Measurements from ENCODE around the gene SLC15A3.

SLC15A3 gene

DNA sequence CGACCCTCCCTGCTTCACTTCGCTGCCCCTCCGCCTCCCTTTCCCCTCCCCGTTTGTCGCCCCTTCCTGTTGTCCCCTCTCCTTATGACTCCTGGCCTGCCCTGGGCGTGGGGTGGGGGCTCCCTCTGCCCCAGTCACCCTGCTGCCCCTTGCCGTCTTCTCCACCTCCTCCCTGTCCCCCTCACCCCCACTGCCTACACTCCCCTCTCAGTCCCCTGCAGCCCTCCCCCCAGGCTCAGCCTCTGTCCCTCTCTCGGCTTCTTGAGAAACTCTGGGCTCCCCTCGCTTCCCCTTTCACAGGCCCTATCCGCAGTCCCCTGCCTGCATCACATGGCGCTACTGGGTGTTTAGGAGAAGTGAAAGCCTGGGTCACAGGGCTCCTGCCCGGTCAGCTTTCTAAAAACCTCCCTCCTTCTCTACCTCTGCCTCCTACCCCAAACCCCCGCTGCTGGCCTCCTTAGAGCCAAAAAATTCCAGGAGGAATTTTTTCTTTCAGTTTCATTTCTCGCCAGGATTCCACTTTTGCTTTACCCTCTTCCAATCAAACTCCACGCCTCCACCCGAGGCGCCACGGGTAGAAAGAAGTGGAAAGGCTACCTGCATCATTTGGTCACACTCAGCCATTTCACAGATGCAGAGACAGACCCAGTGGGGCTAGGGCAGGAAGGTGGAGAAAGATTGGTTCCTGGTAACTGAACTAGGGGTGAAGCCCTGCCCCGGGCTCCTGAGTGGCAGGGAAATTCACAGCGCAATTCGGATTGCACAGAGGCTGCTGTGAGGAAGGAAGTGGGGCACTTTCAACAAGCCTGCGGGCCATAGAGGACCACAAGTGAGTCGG is at the start of gene SLC15A3:
Gene SLC15A3, minus strand, starts transcription at position 273 of the 838 bp plus-strand sequence. CDS start 625 bp downstream, outside the sequence.
- peak; percentile 71 for DNase-seq (ENCODE audit: low spot score)

DNA sequence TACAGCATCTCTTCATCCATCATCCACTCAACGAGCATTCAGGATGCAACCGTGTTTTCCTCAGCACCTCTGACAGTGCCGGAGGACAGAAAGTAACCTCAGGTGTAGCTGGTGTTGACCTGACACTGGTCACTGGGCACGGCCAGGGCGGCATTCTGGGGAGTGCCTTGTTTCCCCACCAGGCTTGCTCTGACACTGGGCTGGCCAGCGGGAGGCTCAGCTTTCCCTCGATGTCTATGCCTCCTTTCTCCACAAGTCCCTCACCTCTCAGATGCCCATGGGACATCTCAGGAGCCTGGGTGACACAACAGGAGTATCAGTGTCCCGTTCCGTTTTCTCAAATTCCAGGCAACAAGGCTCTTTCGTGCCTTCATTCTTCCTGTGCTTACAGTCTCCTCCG is 48.5 kb upstream of the SLC15A3 start:
- no peak for DNase-seq (ENCODE audit: low spot score)

DNA sequence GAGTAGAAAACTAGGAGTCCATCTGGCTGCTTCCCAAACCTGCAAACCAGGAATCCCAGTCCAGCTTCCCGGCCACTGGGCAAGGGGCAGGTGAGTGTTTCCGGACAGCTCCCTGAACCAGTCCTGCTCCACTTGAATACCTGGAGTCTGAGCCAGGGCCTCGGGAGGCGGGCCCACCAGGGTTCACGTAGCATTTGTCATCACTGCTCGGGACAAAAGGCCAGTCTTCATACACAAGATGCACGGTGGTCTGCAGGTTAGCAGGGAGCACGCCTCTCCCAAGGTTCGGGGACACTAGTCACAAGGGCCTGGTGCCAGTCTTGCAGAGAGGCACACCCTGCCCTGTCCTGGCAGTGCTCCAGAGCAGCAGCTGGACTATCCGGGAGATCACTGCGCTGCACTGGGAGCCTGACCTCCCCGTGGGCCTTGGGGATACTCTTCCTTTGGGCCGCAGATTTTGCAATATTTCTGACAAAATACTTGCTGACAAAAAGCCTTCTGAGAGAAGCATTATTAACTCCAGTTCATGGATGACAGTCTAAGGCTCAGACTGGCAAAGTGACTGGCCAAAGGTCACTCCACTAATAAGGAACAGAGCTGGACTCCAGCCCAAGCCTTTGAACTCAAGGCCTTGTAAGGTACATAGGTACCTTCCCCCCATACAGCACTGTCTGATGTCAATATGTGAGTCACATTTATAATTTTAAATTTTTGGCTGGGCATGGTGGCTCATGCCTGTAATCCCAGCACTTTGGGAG is 44.6 kb upstream of the SLC15A3 start:
- no peak for DNase-seq (ENCODE audit: low spot score)

DNA sequence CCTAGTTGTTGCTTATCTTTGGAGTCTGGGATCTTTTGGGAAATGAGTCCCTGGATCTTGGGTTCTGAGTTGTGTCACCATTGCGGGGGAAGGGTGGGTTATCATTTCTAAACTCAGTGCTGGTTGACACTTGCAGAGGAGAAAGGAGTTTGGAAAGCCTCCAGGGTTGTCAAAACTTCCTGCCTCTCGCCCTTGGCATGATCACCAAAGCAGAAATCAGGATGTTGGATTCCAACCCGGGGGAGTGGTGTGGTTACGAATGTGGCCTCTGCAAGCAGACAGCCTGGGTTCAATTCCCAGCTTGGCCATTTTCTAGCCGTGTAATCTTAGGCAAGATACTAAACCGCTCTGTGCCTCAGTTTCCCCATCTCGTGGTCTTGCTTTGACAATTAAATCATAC is 43.8 kb upstream of the SLC15A3 start:
- DNase-seq (ENCODE audit: low spot score), result no peak

DNA sequence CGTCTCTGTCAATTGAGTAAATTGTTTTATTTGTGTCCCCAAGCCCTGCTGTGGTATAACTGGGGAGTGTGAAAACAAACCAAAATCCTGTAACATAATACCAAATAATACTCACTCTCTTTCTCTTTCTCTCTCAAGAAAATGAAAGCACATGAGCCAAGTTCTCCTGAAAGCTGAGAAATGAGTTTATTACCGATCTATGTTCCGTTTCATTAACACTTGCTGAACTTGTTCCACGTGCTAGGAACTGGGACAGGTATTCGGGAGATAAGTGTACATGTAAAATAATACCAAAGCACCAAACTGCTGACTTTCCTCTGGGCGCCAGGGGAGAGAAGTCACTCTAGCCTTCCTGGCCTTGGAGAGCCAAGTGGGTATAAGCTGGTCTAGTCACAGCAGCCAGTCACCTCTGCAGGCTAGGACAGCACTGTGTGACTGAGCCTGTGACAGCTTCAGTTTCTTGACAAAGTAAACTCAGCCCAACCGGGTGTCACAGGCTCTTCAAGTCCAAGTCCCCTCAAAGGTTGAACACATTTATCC is 42.6 kb upstream of the SLC15A3 start:
- no peak for DNase-seq (ENCODE audit: low spot score)

DNA sequence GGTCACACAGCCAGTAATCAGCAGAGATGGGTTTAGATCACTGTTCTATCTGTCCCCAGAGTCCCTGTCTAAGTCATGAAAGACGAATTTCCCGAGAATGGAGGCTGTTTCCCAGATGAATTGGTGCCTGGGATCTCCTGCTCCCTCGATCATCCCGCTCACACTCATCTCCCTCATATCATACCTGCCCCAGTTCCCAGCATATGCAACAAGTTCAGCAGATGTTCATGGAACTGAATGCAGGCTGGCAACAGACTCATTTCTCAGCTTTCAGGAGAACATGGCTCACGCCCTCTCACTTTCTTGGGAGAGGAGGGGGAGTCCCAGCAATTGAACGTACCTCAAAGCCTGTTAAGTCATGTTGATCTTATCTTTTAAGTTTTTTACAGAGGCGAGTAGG is 41.6 kb upstream of the SLC15A3 start:
- DNase-seq (ENCODE audit: low spot score), result no peak

DNA sequence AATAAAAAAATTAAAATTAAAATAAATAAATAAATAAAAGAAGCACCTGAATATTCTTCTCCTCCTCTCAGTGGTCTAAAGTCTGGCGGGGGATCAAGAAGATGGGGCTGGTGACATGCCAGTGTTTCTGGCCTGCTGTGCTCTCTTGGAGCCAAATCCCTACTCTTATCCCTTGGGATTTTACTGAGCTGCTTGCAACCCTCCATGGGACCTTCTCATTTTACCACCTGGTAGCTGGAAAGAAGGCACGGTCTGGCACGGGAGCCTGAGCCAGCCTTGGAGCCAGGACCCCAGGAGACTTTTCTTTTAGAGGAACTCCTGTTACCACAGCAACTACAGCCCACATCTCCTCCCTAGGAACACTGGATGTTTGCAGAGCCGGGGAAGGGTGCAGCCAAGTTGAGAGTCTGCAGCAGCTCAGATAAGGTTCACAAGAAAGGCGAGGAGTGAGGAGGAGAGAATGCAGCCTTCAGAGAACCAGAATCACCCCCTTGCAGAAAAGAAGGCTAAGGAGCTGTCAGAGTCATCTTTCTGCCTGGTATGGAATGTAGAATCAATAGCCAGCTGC is 41.0 kb upstream of the SLC15A3 start:
- no peak for DNase-seq (ENCODE audit: low spot score)

DNA sequence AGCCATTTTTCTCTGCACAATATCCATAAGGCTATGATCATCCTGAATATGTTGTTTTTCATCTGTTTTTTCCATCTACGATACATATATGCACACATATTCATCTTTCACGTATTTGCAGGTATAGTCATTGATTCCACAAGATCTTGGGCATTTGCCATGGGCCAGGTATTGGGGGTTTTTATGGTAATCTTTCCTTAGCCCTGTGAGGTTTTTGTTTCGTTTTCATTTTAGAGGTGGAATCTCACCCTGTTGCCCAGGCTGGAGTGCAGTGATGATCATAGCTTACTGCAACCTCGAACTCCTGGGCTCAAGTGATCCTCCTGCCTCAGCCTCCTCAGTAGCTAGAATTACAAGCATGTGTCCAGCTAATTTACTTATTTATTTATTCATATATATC is 39.5 kb upstream of the SLC15A3 start:
- DNase-seq (ENCODE audit: low spot score), result no peak

DNA sequence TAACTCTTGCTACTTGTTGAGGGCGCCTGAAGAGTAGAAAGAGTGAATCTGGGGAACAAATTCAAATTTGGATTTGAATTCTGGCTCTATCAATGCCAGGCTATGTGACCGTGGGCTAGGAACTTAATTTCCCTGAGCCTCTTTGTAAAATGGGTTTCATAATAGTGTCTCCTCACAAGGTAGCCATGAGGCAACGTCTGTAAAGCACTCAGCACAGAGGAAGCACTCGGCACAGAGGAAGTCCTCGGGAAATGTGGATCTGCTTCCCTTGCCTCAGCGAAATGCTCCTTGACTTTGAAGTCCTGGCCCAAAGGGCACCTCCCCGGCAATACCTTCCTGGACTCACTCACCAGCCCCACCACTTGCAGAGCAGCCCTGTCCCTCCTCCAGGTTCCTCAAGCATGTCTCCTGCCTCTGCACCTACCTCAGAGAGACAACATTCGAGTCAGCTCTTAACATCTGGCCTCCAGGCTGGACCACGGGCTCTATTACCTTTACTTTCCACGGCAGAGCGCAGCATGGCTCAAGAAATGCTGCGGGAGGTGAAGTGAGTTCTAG is 37.2 kb upstream of the SLC15A3 start:
- DNase-seq (ENCODE audit: low spot score), result no peak

DNA sequence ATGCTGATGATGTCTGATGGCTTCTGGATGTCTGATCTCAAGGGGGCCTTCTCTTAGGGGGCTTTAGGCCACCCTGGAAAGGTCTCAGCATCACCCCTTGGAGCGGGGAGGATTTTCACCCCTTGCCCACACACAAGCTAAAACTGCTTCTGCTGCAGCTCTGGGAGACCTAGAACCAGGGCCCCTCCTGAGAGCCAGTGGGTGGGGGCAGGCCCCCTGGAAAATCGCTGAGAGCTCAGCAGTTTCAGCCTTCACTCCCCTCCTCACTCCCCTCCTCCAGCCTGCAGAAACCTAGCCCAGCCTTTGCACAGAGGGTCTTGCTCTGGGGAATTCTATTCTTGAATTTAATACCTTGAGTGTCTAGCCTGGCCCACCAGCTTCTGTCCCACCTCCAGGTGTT is 36.7 kb upstream of the SLC15A3 start:
- DNase-seq (ENCODE audit: low spot score), result no peak

DNA sequence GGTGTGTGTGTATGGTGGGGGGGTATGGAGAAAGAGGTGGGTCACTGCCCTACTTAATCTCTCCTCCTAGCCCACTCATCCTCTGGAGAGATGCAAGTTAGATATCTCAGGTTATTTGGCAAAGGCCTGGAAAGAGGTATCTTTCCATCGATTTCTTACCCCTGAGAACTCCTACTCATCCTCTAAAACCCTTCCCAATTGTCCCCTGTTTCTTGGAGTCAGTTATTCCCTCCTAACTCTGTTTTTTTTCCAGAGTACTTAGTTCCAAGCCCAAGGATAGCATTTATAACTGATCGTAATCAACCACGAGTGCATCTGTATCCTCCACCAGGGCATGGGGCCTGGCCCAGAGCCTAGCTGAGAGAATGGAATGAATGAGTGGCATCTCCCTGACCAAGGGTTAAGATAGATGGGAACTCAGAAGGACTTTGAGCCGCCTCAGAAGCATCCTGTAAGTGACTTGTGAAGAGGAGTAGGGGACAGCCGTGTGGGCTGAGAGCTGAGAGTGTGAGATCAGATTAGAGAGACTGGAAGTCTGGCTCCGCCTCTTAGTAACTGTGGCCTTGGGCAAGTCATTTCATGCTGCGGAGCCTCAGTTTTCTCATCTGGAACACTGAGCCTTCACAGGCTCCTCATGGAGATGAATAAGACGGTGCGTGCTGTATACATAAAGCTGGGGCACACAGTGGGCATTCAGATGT is 35.8 kb upstream of the SLC15A3 start:
- no peak for DNase-seq (ENCODE audit: low spot score)

DNA sequence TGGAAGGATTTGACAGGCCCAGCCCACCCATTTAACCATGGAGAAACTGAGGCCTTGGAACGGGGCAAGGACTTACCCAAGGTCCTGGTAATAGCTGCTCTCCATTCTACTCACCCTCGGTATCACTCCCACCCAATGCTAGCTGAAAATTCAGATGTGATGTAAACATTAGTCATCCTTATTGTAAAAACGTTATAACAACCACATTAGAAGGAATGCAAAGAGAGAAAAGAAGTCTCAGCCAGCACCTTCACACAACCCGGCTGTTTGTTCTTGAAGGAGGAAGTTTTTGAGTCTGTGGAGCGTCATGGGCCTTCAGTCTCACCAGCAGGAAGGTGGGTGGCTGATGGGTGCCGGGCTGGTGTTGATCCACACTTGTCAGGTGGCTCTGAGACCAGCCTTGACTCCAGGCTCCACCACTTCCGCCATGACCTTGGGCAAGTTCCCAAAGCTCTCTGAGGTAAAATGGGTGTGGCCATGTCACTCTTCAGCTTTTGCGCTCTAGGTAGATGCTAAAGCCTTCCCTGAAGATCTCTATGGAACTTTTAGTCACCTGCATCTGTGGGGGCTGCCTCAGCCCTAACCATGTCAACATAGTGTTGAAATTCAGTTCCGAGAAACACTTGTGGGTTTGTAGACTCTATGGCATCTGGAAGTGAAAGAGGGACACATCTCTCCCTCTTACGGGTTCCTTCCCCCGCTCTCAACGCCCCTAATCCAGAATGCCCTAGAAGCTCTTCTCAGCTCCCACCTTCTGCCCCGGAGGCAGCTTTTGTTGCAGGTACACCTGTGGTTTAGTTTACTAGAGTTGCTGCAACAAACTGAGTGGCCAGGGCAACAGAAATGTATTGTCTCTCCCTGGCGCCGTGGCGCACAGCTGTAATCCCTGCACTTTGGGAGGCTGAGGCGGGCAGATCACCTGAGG is 34.3 kb upstream of the SLC15A3 start:
- DNase-seq (ENCODE audit: low spot score), result no peak

DNA sequence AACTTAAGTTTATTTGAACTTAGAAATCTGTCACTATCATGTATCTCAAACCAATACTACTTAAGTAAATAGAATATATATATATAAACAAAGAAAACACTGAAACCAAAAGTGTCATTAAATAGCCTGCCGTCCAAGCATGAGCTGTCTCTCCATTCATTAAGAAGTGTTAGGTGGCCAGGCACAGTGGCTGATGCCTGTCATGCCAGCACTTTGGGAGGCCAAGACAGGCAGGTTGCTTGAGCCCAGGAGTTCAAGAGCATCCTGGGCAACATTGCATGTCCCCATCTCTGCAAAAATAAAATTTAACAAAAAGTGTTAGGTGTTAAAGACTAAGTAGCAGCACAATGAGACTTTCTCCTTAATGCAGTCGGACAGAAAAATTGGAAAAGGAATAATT is 33.5 kb upstream of the SLC15A3 start:
- no peak for DNase-seq (ENCODE audit: low spot score)

DNA sequence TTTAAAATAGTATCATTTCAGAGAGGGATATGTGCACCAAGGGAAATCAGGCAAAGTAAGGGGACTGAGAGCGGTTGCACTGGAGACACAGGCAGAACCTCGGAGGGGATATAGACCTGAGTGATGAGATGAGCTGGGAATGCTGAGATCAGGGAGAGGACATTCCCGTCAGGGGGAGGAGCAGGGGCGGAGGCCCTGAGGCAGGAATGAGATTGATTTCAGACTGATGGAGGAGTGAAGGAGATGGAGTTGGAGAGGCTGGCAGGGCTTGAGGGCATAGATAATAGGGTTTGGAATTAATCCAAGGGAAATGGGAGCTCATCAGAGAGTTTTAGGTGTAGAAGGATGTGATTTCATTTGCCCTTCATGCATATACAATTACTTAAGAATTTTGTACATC is 32.7 kb upstream of the SLC15A3 start:
- no peak for DNase-seq (ENCODE audit: low spot score)

DNA sequence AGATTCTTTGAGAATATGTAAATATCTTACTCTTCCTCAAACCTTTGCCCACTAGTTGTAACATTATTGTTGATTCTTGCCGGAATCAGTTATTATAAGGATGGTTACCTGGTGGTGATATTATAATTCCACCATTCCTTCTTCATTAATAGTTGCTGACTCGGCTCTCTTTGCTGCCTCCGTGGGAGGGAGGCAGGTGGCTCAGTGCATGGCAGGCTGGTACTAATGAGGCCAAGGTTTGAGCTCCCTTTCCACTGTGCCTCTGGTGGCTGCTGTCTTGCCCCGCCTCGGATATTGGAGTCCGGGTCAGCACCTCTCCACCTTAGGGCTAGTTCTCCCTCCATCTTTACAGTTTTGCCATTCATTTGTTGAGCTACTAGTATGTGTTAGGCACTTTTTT is 32.2 kb upstream of the SLC15A3 start:
- DNase-seq (ENCODE audit: low spot score), result no peak

DNA sequence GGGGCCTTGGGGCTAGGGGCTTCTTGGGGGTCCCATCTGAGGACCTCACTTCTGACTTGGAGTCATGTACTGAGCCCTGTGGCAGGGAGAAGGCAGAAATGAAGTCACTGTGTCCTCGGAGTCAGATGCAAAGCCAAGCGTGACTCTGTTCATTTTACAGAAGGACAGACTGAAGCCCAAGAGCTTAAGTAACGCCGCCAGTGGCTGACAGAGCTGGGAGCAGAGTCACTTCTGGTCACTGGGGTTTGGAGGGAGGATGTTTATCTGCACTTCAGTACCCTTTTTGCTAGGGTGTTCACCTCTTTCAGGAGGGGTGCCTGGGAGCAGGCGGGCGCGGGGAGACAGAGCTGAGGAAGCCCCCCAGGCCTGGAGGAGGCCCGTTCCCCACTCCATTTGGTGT is 30.2 kb upstream of the SLC15A3 start:
- no peak for DNase-seq (ENCODE audit: low spot score)

DNA sequence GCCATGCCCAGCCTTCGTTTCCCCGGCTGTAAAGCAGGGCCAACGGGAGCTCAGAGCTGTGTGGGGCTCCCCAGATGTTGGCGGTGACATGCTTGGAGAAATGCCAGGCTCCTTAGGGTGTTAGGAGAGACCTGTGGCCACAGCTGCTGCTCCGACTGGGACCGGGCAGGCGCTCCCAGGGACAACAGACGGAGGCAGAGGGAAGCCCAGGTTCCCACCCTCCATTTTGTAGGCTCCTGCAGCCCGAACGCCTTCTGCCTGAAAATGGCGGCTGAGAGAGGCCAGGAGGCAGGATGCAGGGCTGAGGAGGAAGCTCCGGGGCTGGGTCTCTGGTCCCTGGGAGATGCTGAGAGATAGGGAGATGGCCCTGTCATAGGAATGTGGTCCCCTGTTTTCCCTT is 29.5 kb upstream of the SLC15A3 start:
- DNase-seq (ENCODE audit: low spot score), result no peak

DNA sequence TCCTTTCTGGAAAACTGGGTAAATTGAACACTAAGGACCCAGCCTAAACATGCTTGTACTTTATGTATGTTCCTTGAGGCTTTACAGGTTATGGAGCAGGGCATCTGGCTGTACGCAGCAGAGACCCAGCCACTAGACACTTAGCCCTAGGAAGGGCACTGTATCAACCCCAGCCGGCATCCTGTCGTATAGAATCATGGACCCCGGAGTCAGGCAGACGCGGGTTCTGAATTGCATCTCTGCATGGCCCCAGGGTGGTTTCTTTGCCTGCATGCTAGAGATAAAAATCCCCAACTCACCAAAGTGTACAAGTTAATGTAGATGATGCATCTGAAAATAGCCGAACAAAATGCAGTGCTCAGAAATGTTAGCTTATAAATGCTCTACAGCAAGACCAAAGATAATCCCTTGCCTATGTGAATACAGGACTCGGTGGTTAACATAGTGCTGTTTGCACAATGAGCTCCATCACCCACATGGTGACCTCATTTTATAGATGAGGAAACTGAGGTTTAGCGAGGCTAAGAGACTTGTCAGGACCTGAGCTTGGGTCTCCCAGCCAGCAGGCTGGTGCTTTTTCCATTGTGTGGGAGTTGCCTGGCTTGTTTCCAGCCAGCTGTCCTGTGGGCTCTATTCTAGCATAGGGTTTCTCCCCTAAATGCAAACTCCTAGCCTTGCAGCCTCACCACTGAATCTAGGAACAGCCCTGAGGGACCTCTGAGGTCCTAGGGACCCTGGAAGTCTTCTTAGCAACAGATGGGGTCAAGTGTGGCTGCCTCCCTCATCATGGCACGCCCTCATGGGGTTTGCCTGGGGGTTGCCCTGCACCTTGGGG is 26.8 kb upstream of the SLC15A3 start:
- no peak for DNase-seq (ENCODE audit: low spot score)

DNA sequence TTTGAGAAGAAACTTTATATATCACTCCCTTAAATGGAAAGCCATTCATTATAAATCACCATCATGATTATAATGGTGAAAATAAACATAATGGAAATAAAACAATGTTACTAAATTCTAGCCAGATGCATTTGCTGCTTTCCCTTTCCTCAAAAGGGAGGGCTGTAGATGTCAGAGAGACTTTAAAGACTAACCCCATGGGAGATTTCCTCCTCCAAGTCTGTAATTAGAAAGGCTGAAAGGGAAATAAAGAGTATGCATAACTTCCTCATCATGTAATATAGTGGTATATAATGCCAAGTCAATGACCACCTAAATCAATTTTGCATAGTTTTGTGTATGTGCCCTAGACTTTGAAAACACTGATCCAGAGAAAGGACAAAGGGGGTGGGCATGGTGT is 25.9 kb upstream of the SLC15A3 start:
- no peak for DNase-seq (ENCODE audit: low spot score)

DNA sequence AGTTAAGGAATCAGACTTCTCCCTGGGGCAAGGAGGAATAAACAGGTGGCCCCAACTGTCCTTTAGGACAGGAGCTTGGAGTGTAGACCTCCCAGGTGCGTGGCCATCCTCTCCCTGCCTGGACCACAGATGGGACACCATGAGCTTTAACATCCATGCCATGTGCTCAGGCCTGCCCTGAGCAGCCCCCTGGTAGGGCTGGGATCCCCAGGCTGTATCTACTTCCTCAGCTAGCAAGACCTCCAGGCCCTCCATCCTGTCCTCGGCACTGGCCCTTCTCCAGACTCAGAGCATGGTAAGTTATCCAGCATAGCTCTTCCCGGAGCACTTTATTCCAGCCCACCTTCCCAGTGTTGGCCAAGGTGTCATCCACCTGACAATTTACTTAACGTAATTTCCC is 25.2 kb upstream of the SLC15A3 start:
- DNase-seq (ENCODE audit: low spot score), result no peak
